ENCODE results near the gene PIR. TPM values are rescaled to one million over a fixed set of nuclear protein-coding genes. Genes with fewer than 3 reads are reported as not detected.

Gene PIR
- total and polyA plus RNA-seq, 2 donors (not counting 3 experiments of a cell fraction or from before 2014, with no cell fraction given): 89.0 to 108 TPM

DNA sequence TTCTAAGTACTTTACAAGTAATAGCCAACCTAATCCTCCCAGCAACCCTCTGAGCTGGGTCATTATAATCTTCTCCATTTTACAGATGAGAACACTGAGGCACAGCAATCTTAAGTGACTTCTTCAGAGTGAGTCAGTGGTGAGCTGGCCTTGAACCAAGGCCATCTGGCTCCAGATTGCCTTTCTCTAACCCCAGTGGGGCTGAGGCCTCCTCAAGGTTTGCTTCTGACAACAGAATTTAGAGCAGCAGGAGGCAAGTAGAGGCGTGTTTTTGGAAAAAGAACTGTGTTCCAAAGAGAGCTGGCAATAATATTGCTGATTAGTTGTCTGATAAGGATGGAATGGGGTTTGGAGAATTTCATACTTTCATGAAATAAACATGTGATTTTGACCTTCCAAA is 41.2 kb downstream of the PIR start:
- no peak overlapping the region for H2AFZ ChIP-seq (ENCODE audit: low read depth, low read length)
- ChIA-PET CTCF (no interaction called here), POLR2A (no interaction called here)
- no peaks in the 10 kb centered on the region for H4K20me1 ChIP-seq (replicated peaks; ENCODE audit: control insufficient read depth, extremely low read depth, insufficient read depth, low read length)
- peaks cover 6 to 14% of the 10 kb centered on the region in 2 experiments for H3K36me3 ChIP-seq (ENCODE audit: control insufficient read depth in 2 of 2, extremely low read depth in 1 of 2, insufficient read depth in 2 of 2, low read length in 2 of 2)
- H3K4me2 ChIP-seq (ENCODE audit: insufficient read depth, low read length): no peak overlapping the region
- FAIRE-seq (peak; percentile 87), DNase-seq (ENCODE audit: low read depth, low spot score) (no peak)
- no peaks in the 10 kb centered on the region for H3K9me3 ChIP-seq (replicated peaks; ENCODE audit: control insufficient read depth, insufficient read depth, low read length)
- dilution Hi-C loops (cut with MboI; ENCODE audit: extremely low pct_ligation_motif_present, low sequenced_read_pairs) (no loop called here), intact Hi-C loops (cut with micrococcal nuclease) (no loop called here)
- no peak overlapping the region for H3K9ac ChIP-seq (replicated peaks; ENCODE audit: extremely low read depth, insufficient read depth, low read length)
- no peaks in the 10 kb centered on the region for H3K9me1 ChIP-seq (replicated peaks; ENCODE audit: control insufficient read depth, extremely low read depth, insufficient read depth, low read length)
- H3K4me1 ChIP-seq (ENCODE audit: control insufficient read depth, extremely low read depth, insufficient read depth, low read length): peaks cover 3% of the 10 kb centered on the region
- no peaks in the 10 kb centered on the region for H3K27me3 ChIP-seq (ENCODE audit: control insufficient read depth in 2 of 2, insufficient read depth in 2 of 2, low read length in 2 of 2)
- no TSS peak for BruUV-seq (replicated peaks)
- no peak overlapping the region for H3K27ac ChIP-seq (ENCODE audit: insufficient read depth, low read depth, low read length)
- no peak for TF ChIP-seq JUN (IDR thresholded peaks at IDR 0.05; ENCODE audit: borderline replicate concordance, insufficient read depth, insufficient read length, low read depth)
- TF ChIP-seq FOS (IDR thresholded peaks at IDR 0.05; ENCODE audit: borderline replicate concordance, insufficient read depth, low read length): no peak
- no peak for TF ChIP-seq EZH2 (IDR thresholded peaks at IDR 0.05; ENCODE audit: borderline replicate concordance, low read depth, low read length, severe bottlenecking)
- TF ChIP-seq, protein P1, sequence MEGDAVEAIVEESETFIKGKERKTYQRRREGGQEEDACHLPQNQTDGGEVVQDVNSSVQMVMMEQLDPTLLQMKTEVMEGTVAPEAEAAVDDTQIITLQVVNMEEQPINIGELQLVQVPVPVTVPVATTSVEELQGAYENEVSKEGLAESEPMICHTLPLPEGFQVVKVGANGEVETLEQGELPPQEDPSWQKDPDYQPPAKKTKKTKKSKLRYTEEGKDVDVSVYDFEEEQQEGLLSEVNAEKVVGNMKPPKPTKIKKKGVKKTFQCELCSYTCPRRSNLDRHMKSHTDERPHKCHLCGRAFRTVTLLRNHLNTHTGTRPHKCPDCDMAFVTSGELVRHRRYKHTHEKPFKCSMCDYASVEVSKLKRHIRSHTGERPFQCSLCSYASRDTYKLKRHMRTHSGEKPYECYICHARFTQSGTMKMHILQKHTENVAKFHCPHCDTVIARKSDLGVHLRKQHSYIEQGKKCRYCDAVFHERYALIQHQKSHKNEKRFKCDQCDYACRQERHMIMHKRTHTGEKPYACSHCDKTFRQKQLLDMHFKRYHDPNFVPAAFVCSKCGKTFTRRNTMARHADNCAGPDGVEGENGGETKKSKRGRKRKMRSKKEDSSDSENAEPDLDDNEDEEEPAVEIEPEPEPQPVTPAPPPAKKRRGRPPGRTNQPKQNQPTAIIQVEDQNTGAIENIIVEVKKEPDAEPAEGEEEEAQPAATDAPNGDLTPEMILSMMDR (IDR thresholded peaks at IDR 0.05; ENCODE audit: extremely low read depth in 1 of 2, insufficient read depth in 1 of 2, low read depth in 1 of 2, low read length in 2 of 2): no peak
- TF ChIP-seq, protein P2, sequence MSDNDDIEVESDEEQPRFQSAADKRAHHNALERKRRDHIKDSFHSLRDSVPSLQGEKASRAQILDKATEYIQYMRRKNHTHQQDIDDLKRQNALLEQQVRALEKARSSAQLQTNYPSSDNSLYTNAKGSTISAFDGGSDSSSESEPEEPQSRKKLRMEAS (IDR thresholded peaks at IDR 0.05; ENCODE audit: insufficient read depth, insufficient read length): no peak
- no peak for TF ChIP-seq GATA2 (IDR thresholded peaks at IDR 0.05; ENCODE audit: insufficient read depth, insufficient read length, low read depth, low read length)
- no peak overlapping the region for H3K4me3 ChIP-seq (replicated peaks in 1 of 3; ENCODE audit: insufficient read depth in 1 of 3, low read depth in 1 of 3, low read length in 3 of 3)
- no peaks in the 10 kb centered on the region for H3K79me2 ChIP-seq (ENCODE audit: control insufficient read depth, insufficient read depth, low read length)
